HG03342 (cell line): Measurements from ENCODE around the gene SNCA.

Experiments
- ATAC-seq: cut with Tn5 transposase; IDR thresholded peaks from one replicate; pipeline ENCODE4 v1.9.1; 2021; ENCODE audit warnings: mild to moderate bottlenecking, moderate library complexity; ENCODE audit not compliant: unreplicated experiment

The SNCA gene

GRCh38 chr4:89712827-89713226 is 124.1 kb downstream of the SNCA start:
- ATAC-seq: no peak

GRCh38 chr4:89712141-89712540 is 124.8 kb downstream of the SNCA start:
- ATAC-seq: no peak

GRCh38 chr4:89708903-89709421 is 128.0 kb downstream of the SNCA start:
- no peak for ATAC-seq

GRCh38 chr4:89707467-89707866 is 129.5 kb downstream of the SNCA start:
- no peak for ATAC-seq

- no peak for ATAC-seq
Measured at GRCh38 chr4:89704651-89705395, 132.1 kb downstream of the SNCA start.

GRCh38 chr4:89703829-89704590 is 133.0 kb downstream of the SNCA start:
- no peak for ATAC-seq

GRCh38 chr4:89700766-89701423 is 136.1 kb downstream of the SNCA start:
- ATAC-seq: no peak

GRCh38 chr4:89685690-89686089 is 151.3 kb downstream of the SNCA start:
- ATAC-seq: no peak

GRCh38 chr4:89685277-89685676 is 151.7 kb downstream of the SNCA start:
- ATAC-seq: no peak

- ATAC-seq: no peak
Measured at GRCh38 chr4:89684536-89684935, 152.4 kb downstream of the SNCA start.

GRCh38 chr4:89682808-89683207 is 154.2 kb downstream of the SNCA start:
- ATAC-seq: no peak

GRCh38 chr4:89681671-89682070 is 155.3 kb downstream of the SNCA start:
- no peak for ATAC-seq

GRCh38 chr4:89681219-89681618 is 155.7 kb downstream of the SNCA start:
- no peak for ATAC-seq

GRCh38 chr4:89674876-89675459 is 162.0 kb downstream of the SNCA start:
- no peak for ATAC-seq
